ENCODE measurements around the gene WWC2.
"Not testable (repeated sequence)": the region's sequence is repeated elsewhere in the genome, so short reads cannot be mapped to it uniquely, and the experiment has no call there.

The WWC2 gene

GRCh38 chr4:183175631-183176232, 76.7 kb downstream of the WWC2 start:
- no peak for DNase-seq

GRCh38 chr4:183177001-183177400, 77.9 kb downstream of the WWC2 start:
- DNase-seq, result no peak

GRCh38 chr4:183178201-183178600, 79.1 kb downstream of the WWC2 start:
- DNase-seq, result no peak

- DNase-seq, result no peak
Observed at GRCh38 chr4:183180096-183180495, 81.0 kb downstream of the WWC2 start.

DNA sequence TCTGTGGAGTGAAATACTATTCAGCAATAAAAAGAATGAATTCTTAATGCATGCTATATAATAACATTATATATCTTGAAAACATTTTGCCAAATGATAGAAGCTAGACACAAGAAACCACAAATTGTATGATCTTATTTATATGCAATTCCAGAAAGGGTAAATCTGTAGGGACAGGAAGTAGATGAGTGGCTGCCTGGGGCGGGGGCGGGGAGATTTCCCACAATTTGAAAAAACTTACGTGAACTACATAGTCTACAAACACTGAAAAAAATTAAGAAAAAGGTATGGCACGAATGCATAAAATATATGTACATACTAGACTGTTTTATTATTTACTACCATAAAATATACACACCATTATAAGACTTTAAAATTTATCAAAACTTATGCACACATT, 81.6 kb downstream of the WWC2 start:
- DNase-seq, result no peak

DNA sequence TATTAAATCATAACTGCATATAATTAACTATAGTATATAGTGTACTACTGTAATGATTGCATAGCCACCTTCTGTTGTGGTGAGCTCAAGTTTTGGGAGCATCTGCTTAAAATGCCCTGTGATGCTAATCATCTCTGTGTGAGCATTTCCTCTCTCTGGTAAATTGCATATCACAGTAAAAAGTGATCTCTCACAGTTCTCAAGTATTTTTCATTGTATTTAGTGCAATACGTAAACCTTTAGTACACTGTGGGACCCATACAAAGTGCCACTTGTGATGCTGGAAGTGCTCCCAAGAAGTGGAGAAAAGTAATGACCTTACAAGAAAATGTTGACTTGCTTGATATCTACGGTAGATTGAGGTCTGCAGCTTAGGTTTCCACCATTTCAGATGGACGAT, 82.0 kb downstream of the WWC2 start:
- no peak for DNase-seq

- DNase-seq, result peak; percentile 40
Observed at GRCh38 chr4:183182873-183183725, 84.0 kb downstream of the WWC2 start.

DNA sequence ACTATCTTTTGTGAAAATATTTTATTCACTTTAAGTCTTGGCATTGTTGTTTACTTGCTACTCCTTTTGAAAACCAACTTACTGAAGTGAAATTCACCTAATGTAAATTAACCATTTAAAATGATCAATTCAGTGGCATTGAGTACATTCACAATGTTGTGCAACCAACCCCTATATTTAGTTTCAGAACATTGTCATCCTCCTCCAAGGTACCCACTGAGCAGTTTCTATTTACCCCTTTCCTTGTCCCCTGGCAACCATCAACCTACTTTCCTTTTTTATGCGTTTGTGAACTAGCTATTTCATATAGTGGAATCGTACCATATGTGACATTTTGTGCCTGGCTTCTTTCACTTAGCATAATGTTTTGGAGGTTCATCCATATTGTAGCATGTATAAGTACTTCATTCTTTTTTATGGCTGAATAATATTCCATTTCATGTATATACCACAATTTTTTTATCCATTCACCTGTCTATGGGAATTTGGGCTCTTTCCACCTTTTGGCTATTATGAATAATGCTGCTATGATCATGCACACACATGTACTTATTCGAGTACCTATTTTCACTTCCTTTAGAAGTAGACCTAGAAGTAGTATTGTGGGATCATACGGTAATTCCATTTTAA, 85.0 kb downstream of the WWC2 start:
- DNase-seq, result no peak

- DNase-seq, result no peak
Observed at GRCh38 chr4:183185018-183185417, 86.0 kb downstream of the WWC2 start.

DNA sequence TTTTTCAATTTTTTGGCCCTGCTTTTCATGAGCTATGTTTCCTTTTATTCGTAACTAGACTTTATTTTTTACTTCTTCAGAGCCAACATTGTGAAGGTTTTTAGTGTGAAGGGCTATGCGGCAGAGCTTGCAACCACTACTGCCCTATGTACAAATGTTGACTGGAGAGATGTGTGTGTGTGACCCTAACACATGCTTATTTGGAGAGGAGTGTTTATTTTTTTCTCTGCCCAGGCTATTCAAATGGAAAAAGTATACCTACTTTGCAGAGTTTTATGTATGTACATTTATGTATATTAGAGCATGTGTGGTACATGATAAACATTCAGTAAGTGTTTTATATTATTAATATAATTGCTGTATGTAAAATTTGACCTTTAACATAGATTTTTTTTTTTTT, 86.5 kb downstream of the WWC2 start:
- no peak for DNase-seq

DNA sequence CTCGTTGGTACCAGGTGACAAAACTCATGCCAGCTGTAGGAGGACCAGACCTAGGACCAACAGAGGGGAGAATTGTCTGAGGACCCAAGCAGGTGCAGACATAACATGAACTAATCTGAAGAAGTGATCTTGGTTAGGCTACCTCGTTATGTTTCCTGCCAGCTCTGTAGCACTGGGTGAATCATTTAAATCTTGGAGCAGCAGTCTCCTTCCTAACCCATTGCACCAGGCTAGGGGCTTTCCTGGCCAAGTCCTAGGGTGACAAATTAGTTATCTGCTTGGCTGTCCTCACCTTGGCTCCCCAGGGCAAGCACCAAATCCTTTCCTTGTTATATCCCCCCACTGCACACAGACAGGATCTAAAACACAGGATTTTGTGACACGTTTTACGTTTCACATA, 87.8 kb downstream of the WWC2 start:
- no peak for DNase-seq

DNA sequence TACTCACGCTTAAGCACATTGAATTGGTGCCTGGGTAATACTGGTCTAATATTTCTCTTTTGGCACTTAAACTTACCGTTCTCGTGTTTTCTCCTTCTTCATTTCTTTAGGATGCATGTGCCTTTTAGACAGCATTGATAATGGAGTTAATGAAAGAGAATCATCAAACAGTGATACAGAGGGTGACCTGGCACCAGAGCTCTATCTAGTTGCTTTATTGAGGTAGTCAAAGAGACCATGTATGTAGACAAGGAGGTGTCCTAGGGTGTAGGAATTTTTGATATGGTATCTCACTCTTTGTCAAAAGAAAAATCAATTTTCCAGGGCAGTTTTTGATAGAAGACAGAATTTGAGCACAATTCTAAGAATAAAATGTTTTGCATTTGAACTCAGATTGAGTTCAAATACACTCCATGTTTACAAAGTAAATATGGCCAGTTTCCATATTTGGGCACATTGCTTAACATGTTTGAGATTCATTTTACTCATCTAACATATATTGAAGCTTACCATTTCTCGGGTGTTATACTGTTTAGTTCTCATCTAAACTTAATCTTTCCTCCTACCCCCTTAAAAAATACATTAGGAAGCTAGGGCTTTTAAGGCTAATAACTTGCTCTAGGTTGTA, 92.0 kb downstream of the WWC2 start:
- no peak for DNase-seq

DNA sequence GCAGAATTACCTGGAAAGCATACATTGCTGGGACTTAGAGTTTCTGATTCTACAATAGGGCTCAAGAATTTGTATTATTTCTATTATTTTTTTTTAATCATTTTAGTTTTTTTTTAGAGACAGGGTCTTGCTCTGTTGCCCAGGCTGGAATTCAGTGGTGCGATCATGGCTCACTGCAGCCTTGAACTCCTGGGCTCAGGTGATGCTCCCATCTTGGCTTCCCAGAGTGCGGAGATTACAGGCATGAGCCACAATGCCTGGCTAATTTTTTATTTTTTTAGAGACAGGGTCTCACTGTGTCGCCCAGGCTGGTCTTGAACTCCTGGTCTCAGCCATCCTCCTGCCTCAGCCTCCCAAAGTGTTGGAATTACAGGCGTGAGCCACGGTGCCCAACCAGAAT, 92.6 kb downstream of the WWC2 start:
- DNase-seq, result no peak

DNA sequence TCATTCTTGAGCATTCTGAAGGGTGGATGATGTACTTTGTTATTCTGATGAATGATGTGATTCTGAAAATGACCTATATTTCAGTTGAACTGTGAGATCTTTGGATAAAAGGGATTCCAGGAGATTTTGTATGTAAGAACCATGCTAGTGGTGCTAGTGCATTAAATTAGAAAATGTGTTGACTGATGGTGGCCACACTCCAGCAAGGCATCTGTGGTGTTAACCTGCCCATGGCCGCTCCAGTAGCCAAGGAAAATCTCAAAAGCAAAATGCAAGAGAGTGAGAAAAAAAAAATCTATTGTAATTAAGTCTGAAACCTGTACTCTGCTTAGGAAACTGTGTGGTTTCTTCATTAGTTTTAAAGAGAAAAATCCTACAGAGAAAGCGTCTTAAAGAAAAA, 93.5 kb downstream of the WWC2 start:
- no peak for DNase-seq

DNA sequence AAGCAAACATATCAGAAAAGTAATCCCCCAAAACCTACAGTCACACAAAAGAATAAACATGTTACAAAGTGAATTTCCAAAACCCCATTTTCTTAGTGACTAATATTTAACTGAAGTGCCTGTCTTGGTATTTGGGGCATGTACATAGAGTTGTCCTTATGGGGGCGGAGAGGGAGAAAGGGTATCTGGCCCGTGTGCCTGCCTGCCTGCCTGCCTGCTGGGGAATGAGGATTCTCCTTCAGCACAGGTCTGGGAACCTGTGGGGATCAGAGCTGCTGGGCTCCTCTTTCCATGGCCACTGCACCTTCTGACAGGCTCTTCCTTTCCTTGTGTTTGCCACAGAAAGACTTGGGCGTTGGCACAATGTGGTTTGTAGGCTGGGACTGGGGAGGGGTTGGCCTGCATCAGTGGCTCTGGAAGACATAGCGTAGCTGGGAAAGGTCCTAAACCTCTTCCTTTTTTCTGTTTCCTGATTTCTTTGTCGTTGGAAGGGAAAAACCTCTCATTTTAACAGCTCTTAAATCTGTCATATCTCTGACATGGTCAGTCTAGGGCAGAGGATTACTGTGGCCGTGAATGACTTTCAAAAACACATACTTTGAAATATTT, 94.8 kb downstream of the WWC2 start:
- not testable (repeated sequence) for DNase-seq

DNA sequence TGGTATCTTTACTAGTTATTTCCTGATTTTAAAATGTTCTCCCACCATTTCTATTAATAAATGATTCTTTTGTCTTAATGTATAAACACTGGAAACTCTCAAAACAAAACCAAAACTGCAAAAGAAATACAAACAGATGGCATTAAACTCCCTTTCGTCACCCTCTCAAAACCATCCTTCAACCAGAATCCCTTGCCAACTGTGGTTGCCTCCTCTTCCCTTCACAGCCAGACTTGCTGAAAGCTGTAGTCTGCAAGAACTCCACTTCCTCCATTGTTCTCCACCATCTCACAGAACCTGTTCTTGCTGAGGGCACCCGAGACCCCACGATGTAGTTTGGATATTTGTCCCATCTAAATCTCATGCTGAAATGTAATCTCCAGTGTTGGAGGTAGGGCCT, 96.5 kb downstream of the WWC2 start:
- no peak for DNase-seq

DNA sequence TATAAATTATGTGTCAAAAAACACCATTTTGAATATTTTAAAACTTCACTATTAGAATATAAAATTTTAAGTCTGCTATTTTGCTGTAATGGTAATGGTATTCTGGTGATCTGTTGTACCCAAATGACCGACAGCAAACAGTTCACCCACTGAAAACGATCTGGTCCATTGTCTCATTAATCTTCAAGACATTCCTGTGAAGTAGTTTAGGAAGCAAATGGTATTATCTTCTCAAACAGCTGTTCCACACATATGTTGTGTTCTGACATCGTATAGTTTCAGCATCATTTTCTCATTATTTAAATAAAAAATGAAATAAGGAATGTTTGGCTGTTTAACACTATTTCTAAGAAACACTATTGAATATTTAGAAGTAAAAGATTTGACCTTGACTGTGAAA, 98.1 kb downstream of the WWC2 start:
- no peak for DNase-seq

GRCh38 chr4:183200453-183200852, 101.4 kb downstream of the WWC2 start:
- DNase-seq, result no peak

GRCh38 chr4:183201331-183201730, 102.3 kb downstream of the WWC2 start:
- DNase-seq, result no peak

DNA sequence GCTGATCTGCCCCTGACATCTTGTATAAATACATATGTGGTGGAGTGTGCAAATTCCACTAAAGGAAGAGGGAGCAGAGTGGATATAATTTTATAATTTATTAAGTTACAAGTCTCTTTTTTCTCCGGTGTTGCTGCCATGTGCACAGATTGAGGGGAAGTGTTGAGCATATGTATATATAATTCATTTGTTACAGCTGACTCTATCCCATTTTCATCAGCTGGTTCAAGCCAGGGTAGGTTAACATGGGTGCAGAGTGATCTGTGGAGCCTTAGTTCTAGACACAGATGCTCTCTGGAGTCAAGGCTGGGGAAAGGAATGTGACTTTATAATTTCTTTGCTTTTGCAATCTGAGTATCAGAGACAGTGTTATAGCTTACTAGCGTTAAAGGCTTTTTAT, 103.5 kb downstream of the WWC2 start:
- DNase-seq, result no peak

- no peak for DNase-seq
Observed at GRCh38 chr4:183204793-183205192, 105.7 kb downstream of the WWC2 start.

DNA sequence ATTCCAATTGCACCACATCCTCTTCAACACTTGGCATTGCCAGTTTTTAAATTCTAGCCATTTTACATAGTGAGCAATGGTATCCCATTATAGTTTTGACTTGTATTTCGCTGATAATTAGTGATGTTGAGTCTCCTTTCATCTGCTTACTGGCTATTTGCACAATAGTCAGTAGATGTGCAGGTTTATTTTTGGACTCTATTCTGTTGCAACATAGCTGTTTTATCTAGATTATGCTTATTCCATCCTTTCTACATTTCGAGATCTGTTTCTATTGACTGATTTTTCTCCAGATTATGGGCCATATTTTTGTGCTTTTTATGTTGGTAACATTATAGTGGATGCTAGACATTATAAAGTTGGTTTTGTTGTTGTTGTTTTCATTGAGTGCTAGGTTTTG, 106.1 kb downstream of the WWC2 start:
- DNase-seq, result no peak

DNA sequence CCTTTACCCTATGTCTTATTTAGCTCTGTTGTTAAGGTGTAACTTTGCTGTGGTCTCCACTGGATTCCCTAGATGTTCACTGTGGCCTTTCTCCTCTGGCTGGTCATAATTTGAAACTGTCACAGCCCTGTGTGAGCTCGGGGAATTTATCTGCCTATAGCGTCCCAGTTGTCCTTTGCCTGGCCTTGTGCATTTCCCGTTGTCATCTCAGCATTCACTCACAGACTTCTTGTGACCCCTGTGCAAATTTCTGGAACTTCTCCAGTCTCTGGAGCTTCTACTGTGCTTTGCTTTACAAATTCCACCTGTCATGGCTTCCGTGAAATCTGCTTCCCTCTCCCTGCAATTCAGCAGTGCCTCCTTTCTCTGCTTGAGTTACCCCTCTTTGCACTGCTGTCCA, 106.7 kb downstream of the WWC2 start:
- no peak for DNase-seq

Data from NCI-H1092 (cell line).